Measurements from ENCODE around the gene IFI16. TPM values are rescaled to one million over a fixed set of nuclear protein-coding genes. Genes with fewer than 3 reads are reported as not detected.

The IFI16 gene
- total and polyA plus RNA-seq, 10 of the 15 experiments (the other 5 are each of a cell fraction or from before 2014, with no cell fraction given): 120 to 375 (median 188) TPM

DNA sequence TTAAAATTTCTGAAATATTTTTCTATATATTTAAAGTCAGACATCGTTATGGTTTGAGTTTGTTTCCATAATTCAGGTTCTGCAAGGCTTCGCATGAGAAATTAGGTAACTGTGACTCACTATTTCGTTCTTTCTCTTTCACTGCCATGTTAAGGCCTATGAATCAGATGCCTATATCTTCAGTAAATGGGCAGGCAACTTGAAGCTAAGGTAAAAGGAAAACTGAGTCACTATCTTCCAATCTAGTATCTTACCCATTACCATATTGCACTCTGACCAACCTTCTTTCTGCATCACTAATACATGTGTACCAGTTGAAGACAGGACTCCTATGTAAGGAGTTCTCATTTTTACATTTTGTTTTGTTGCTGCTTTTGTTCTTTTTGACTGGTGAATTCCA lies 40.5 kb upstream of the IFI16 start:
- no peak overlapping the region for H2AFZ ChIP-seq (ENCODE audit: control insufficient read depth, low read depth, low read length)
- POLR2A ChIA-PET: no interaction called here
- WGBS (ENCODE audit: insufficient coverage, insufficient replicate concordance, low lambda C conversion rate, missing lambda C conversion rate): 68% methylated on average over 3 of the region's 3 CpGs
- CTCF ChIA-PET: interaction anchor here (2.3 kb wide), 1 partner anchor 29 kb away, joined by 11 read pairs; no protein-coding TSS in a partner anchor
- no peak overlapping the region for H3K27ac ChIP-seq (ENCODE audit: control insufficient read depth, insufficient read depth)
- H3K36me3 ChIP-seq (ENCODE audit: control insufficient read depth in 2 of 2, insufficient read depth in 2 of 2, low read length in 1 of 2): no peaks in the 10 kb centered on the region
- SMC1A ChIA-PET (ENCODE audit: uncharacterized antibody, unreplicated experiment): no interaction called here
- BruUV-seq (replicated peaks): no TSS peak
- no peak for FAIRE-seq
- H3K27me3 ChIP-seq (replicated peaks in 1 of 2; ENCODE audit: control insufficient read depth in 2 of 2, insufficient read depth in 2 of 2, low read length in 1 of 2): no peaks in the 10 kb centered on the region; a peak in 1 of 4 replicates
- ATAC-seq: no peak
- H3K9ac ChIP-seq (ENCODE audit: control insufficient read depth, insufficient read depth, low read length): no peak overlapping the region
- H3K4me3 ChIP-seq: no peak overlapping the region
- intact Hi-C loops (cut with micrococcal nuclease; ENCODE audit: unreplicated experiment) (no loop called here), in situ Hi-C loops (cut with MboI) (no loop called here)
- no peak overlapping the region for H3K4me2 ChIP-seq (ENCODE audit: control insufficient read depth, insufficient read depth)
- TF ChIP-seq TCF3 (IDR thresholded peaks at IDR 0.05; ENCODE audit: borderline replicate concordance, insufficient read depth, low read depth, low read length): no peak
- TF ChIP-seq CHD4 (IDR thresholded peaks at IDR 0.05): no peak
- TF ChIP-seq ZBTB4 (CRISPR knock-in tag; IDR thresholded peaks at IDR 0.05): no peak
- TF ChIP-seq LARP7 (IDR thresholded peaks at IDR 0.05): no peak
- no peak for TF ChIP-seq YY1 (IDR thresholded peaks at IDR 0.05; ENCODE audit: low read depth, low read length)
- no peak for TF ChIP-seq NR2C1 (IDR thresholded peaks at IDR 0.05)
- no peak for TF ChIP-seq CHD2 (IDR thresholded peaks at IDR 0.05; ENCODE audit: borderline replicate concordance, low read depth, low read length)
- no peak for TF ChIP-seq ZNF274 (IDR thresholded peaks at IDR 0.05; ENCODE audit: insufficient read depth, insufficient read length)
- TF ChIP-seq FOXM1 (IDR thresholded peaks at IDR 0.05; ENCODE audit: low read depth, low read length): no peak
- no peak for TF ChIP-seq KAT2A (conservative IDR thresholded peaks at IDR 0.05; ENCODE audit: control insufficient read depth, low read depth, low read length)
- TF ChIP-seq PAX5 (IDR thresholded peaks at IDR 0.05; ENCODE audit: borderline replicate concordance, low read depth, low read length): no peak
- TF ChIP-seq PAX8 (IDR thresholded peaks at IDR 0.05): no peak
- TF ChIP-seq POU2F2 (IDR thresholded peaks at IDR 0.05; ENCODE audit: borderline replicate concordance, low read depth, low read length): no peak
- TF ChIP-seq POLR2A (IDR thresholded peaks at IDR 0.05; ENCODE audit: low read depth, low read length): no peak
- no peak for TF ChIP-seq ZBTB11 (CRISPR knock-in tag; IDR thresholded peaks at IDR 0.05)
- no peak for TF ChIP-seq HDAC2 (IDR thresholded peaks at IDR 0.05)
- no peak for TF ChIP-seq PRDM15 (CRISPR knock-in tag; IDR thresholded peaks at IDR 0.05)
- no peak for TF ChIP-seq ZSCAN29 (IDR thresholded peaks at IDR 0.05)
- no peaks in the 10 kb centered on the region for H4K20me1 ChIP-seq (ENCODE audit: control insufficient read depth, insufficient read depth)
- DNase-seq (ENCODE audit: low read depth, low spot score): no peak
- no peaks in the 10 kb centered on the region for H3K9me3 ChIP-seq (replicated peaks; ENCODE audit: control insufficient read depth, insufficient read depth, low read length)
- H3K4me1 ChIP-seq (ENCODE audit: control insufficient read depth, insufficient read depth, low read length): no peaks in the 10 kb centered on the region
- RAD21 ChIA-PET (ENCODE audit: unreplicated experiment): no interaction called here
- no peaks in the 10 kb centered on the region for H3K79me2 ChIP-seq (ENCODE audit: control insufficient read depth, insufficient read depth, low read length)
